Occipital lobe (tissue), 2 donors: Measurements from ENCODE around the gene ZBTB32. TPM values are rescaled to one million over a fixed set of nuclear protein-coding genes. Genes with fewer than 3 reads are reported as not detected.
A peak's percentile ranks its signal among the peaks of the same experiment; 100 is the strongest.

ENCODE experiments used
- DNase-seq: peaks from one replicate; lab custom pipeline; 2025; lab: John Stamatoyannopoulos, UW
- total RNA-seq: library from RNA; depleted of rRNA; stranded (reverse); fragments of >200 nt; gene quantifications from one replicate; pipeline ENCODE4 v1.2.3, GENCODE V29; 2014

Gene ZBTB32
- total RNA-seq, 1 donor from 2014 or later, result not detected

DNA sequence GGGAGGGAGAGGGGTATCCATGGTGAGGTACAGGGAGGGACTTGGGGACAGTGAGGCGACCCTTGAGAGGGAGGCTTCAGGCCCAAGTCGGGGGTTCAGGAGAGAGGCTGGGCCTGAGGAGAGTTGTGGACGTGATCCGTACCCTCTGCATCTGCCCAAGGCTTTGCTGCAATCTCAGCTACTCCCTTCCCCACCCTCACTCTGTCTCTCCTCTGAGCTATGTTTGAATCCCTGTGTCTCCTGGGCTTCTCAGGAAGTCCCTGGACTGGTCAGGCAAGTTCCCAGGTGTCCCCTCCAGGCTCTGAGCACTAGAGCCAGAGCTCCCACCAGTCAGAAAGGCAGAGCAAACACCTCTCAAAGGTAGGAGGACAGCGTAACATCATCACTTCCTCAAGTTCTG lies 45.8 kb downstream of the ZBTB32 start:
- DNase-seq, result no peak

DNA sequence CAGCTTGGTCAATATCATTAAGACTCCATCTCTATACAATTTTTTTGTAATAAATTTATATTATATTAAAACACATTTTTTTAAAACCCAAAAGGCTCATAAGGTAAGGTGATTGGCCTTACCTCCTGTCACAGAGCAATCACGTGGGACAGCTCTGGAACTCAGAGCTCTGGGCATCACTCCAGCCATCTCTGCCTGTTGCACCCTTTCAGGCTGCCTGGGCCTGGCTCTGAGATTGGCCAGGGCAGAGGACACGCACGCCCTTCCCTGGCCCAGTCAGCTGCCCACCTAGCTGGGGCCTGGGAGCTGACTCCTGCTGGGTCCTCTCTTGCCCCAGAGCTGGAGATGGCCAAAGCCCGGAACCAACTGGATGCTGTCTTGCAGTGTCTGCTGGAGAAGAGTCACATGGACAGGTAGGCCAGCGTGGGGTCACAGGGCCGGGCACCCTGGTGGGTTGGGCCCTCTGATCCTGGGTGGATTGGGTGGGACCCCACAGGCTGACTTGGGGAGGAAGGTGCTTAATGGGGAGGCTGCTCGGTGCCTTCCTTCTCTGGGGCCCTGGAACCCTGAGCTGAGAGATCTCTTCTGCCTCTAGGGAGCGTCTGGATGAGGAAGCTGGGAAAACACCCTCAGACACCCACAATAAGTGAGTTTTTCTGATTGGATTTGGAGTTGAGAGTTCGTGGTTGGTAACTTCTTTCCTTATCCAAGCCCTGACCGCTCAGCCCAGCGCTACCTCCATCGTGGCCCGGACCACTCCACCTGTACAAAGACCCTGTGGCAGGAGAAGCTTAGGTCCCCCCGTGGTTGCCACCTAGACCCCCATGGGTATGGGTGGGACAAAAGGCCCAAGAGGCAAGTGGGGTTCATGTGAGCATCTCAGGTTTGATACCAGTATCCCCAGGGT lies 47.7 kb downstream of the ZBTB32 start:
- DNase-seq, result no peak

DNA sequence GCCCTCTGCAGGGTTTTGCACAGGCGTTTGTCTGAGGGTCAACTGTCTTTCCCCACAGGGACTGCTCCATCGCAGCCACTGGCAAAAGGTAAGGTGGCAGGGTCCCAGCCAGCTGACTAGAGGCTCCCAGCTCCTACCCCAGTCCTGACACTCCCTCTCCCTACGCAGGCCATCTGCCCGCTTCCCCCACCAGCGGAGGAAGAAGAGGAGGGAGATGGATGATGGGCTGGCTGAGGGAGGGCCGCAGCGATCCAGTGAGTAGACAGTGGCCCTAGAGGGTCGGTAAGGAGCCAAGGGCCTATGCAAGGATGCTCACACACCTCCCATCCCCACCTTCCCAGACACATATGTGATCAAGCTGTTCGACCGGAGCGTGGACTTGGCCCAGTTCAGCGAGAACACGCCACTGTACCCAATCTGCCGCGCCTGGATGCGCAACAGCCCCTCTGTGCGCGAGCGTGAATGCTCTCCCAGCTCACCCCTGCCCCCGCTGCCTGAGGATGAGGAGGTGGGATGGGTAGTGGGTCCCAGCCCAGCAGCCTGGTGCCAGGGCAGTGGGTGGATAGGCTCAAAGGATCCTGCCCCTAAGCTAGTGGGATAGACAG lies 48.5 kb downstream of the ZBTB32 start:
- DNase-seq, result no peak

DNA sequence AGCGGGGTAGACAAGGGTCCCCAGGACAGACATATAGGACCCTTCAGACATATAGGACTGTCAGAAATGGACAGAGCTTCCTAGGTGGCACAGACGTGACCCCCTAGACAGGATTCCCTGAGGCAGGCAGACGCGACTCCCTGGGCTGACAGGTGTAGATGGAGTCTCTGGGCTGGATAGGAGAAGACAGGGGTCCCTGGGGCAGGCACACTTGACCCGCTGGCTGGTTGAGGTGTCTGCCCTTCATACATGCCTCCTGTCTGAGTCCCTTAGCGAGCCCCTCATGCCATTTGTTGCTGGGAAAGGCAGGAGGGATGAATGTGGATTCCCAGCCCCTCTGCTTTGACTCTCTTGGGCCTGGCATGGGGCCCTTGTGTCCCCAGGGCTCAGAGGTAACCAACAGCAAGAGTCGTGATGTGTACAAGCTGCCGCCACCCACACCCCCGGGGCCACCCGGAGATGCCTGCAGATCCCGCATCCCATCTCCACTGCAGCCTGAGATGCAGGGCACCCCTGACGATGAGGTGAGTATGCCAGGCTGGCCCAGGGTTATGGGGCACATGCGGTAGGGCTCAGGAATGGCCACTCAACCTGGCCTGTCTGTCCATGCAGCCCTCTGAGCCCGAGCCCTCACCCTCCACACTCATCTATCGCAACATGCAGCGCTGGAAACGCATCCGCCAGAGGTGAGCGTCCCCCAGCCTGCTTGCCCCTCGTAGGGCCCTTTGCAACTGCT lies 49.4 kb downstream of the ZBTB32 start:
- no peak for DNase-seq

DNA sequence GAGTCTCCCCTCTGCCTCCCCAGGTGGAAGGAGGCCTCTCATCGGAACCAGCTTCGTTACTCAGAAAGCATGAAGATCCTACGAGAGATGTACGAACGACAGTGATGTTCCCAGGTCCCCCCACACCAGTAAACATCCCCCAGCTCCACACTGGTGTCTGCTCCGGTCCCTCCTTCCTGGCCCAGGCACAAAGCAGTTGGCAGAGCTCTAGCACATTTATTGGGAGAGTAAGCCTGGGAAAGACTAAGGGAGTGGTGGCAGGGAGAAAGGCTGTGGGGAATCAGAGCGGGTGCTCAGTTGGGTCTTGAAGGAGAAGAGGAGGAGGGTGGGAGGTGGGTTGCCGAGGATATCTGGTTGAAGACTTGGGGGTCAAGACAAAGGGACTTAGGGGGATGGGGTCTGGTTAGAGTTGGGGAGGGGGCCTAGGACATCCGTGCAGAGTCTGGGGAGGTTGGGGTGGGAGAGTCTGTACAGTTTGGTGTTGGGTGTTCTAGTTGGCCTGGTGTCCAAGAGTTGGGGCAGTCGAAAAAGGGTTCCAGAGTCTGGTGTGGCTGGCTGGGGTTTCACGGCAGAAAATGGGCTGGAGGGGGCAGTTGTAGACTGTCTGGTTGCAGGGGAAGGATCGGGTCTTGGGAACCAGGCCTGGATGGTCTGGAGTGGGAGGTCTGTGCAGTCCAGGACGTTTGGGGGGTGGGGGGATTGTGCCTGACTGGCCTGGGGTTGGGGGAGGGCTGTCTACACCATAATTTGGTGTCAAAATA lies 50.2 kb downstream of the ZBTB32 start:
- DNase-seq, result no peak

DNA sequence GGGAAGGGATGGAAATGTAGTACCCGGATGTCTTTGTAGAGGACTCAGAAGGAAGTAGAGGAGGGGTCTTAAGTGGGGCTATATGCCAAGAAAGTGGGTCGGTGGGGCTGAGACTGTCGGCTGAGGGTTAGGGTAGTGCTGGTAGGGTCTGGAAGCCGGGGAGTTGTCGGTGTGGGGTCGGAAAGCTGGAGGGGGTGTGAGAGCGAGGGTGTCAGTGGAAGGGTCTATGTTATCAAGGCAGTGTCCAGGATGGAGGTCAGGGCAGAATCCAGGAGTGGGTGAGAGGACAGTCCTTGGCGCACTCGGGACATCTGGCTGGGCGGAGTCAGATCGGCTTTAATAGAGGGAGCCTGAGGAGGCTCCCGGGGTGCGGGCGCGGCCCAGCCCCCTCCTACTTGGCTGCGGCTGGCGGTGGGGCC lies 50.8 kb downstream of the ZBTB32 start:
- DNase-seq, result no peak

DNA sequence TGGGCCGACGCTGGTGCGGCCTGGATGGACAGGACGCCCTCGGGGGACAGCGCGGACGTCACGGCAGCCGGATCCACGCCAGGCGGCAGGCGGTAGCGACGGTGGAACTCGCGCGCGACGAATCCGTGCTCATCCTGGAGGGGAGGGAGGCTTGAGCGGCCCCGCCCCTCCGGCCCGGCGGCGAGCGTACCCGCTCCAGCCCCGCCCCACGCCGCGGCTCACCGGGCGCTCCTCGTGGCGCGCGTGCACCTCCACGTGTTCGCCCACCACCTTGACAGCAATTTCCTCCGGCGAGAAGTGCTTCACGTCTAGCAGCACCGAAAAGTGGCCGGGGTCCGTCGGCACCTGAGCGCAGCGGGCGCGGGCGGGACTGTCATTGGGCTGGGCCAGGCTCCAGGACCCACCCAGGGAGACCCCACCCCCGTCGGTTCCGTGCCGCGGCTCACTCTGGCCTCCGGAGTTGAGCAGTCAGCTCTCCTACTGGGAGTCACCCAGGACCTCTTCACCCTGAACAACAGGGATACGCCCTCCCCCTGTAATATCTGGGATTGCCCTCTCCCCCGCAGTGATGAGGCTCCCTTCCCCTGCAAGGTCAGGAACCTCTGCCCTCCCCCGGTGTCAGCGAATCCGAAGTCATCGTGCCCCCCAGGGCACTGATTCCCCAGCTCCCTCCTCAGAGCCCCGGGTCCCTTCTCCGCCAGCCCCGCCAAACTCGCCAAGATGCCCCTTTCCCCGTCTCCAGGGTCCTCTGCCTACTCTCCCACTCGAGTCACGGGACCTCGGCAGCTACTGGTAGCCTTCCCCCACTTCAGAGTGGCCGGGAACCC lies 51.4 kb downstream of the ZBTB32 start:
- no peak for DNase-seq

DNA sequence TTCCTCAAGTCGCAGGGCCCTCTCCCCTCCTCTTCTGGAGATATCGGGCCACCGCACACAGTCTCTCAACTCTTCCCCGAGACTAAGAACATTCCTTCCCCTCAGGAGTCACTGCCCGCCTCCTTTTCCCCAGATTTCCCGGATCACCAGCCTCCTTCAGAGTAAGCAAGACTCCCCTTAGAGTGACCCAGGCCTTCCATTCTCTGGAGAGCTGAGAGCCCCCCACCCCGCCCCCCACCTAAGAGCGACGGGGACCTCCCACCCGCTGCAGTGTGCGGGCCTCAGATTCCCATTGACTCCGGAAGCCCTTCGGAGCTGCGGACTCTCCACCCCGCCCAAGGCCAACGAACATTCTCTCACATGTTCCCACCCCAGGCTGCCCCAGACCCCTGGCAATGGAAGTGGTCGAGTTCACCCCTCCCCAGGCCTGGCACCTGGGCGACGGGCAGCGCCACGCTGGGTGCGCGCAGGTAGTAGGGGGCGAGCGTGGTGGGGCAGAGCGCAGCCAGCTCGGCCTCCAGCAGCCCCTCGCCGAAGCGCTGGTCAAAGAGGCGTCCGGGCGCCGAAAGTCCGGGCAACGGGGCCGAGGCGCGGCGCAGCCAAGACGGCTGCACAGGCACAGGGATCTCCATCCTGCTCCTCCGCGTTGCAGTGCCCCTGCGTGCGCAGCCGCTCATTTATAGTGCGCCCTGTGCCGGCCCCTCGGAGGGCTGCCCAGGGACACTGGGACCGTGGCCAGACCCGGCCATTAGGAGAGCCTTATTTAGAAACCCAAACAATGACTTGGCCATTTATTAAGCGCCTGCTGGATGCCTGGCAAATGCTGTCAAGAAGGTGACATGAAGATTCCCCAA lies 52.2 kb downstream of the ZBTB32 start, which contains the start of gene HSPB6:
HSPB6 (minus strand) TSS at position 653 of the 854 bp plus-strand sequence; CDS start at position 632, 21 bp downstream.
- no peak for DNase-seq

DNA sequence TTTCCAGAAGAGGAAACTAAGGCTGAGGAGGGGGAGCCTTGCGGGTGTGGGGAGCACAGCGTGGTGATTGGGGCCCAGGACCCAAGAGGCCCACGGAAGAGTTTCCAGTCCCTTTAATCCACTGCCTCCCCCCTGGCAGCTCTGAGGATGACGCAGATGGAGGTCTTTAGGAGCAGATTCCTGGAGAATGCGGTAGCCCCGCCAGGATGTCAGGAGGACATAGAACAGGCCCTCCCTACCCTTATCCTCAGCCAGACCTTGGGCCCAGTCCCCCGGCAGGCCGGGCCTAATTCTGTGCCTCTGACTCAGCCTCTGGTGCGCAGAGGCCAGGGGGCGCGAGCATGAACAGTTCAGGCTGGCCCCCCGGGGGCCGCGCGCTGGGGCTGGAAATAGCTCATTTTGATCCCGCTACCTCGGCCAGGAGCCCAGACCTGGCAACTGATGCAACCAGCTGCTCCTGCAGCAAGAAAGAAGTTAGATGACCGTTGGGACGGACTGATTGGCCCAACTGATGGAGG lies 52.9 kb downstream of the ZBTB32 start:
- peak; percentile 48 for DNase-seq

DNA sequence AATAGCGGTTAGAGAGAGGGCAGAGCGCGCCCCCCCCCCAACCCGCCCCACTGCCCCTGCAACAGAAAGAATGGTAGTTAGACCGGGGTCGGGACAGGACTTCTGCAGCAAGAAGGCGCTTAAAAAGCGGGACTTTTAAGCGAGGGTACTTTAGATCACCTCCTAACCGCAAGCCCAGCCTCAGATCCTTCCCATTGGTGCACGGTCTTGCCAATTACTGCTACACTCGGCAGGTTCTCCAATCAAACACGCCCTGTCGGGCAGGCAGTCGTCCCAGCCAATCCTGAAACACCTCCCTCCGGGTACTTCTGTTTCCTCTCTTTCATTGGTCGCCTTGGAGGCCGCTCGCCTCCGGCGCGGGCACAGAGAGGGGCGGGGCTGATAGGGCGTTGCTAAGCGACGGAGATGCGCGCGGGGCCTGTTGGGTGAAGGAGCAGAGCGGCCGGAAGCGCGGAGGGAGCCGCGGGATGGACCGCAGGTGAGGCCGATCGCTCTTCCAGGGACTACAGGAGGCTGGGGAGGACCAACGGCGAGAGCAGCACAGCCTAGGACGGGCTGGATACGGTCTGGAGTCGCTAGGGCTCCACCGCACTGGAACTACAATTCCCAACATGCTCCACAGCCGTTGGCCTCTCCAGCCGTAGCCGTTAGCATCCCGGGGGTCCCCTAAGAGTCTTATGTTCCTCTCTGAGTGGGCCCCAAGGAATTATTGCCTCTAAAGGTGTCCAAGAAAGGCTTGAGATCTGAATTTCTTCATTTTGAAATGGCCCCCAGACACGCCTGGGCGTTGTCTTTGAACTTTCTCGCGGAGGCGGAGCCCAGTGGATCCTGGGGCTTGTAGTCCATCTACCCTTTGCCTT lies 53.6 kb downstream of the ZBTB32 start, which contains the start of gene PROSER3:
PROSER3 (plus strand) TSS at position 428 of the 860 bp plus-strand sequence; CDS start at position 468, 40 bp downstream.
- peak; percentile 97 for DNase-seq

DNA sequence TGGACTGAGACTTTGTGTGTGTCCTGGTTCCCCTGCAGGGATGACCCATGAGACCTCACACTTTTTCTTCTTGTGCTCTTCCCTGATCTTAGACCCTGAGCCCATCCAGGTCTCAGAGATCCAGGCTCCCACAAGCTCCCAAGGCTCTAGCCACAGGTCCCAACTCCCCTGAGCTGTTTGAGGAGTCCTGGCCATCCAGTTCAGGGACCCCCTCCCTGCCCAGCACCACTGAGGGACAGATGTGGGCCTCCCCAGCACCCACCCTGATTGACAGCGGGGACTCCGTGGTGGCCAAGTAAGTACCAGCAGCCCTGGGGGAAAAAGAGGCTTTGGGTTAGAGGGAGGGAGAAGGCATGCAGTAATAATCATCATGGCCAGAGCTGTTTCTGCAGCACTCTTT lies 55.3 kb downstream of the ZBTB32 start:
- no peak for DNase-seq

DNA sequence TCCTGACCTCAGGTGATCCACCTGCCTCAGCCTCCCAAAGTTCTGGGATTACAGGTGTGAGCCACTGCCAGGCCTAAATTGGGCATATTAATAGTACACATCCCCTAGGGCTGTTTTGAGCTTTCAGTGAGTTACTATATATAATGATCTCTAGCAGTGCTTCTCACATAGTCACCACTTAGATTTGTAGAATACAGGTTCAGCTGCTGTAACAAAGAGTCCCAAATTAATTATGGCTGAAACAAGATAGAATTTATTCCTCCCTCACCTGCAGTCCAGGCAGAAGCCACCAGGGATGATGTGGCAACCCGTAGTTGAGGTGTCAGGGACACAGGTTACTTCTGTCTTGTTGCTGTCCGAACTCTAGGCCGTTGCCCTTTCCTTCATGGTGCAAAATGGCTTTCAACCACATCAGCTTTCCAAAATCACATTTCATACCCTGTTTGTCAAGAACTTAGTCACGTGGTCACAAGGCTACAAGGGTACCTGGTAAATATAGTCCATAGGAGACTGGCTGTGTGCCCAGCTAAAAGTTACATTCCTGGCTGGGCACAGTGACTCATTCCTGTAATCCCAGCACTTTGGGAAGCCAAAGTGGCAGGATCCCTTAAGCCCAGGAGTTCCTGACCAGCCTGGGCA lies 56.5 kb downstream of the ZBTB32 start:
- DNase-seq, result no peak

DNA sequence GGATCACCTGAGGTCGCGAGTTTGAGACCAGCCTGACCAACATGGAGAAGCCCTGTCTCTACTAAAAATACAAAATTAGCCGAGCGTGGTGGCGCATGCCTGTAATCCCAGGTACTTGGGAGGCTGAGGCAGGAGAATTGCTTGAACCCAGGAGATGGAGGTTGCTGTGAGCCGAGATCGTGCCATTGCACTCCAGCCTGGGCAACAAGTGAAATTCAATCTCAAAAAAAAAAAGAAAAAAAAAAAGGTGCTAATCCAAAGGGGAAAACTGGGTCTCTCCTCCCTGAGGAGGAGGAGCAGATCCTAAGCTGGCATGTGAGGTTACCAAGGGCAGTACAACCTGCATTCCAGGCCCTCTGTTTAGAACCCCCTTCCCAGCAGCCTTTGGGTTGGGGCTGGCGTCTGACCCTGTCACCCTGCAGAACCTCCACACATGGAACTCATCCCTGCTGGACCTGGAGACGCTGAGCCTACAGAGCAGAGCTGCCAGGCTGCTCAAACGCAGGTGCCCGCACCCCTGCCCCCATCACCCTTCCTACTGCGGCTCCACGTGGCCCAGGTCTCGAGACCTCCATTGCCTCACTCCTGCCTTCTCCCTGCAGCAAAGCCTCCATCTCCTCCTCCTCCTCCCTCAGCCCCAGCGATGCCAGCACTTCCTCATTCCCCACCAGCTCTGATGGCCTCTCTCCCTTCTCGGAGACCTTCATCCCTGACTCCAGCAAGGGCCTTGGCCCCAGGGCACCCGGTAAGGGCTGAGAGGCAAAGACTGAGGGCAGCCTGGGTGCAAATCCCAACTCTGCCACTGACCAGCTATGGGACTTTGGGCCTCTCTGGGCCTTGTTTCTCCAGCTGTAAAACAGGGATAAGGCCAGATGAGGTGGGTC lies 60.3 kb downstream of the ZBTB32 start:
- DNase-seq, result no peak
